Tibial nerve (tissue), 4 donors: ENCODE results near the gene ADAT3. TPM values are rescaled to one million over a fixed set of nuclear protein-coding genes. Genes with fewer than 3 reads are reported as not detected.

Source experiments
- DNase-seq, 2 donors: peaks; one replicate each; pipeline ENCODE4 v3.0.0-alpha.2; 2019; ENCODE audit warnings: low spot score in 2 of 2
- H3K27ac ChIP-seq, 4 donors: fragments of 200-600 bp; sonication (generic) in 3 of 4; one replicate each; pipeline ENCODE4 v1.5.1; 2017 to 2019; ENCODE audit warnings: mild to moderate bottlenecking in 1 of 4
- H3K27me3 ChIP-seq, 2 donors: fragments of 200-600 bp; sonication (generic) in 1 of 2; one replicate each; pipeline versions ENCODE4 v1.5.1 to v1.6.0; 2017 to 2019
- H3K36me3 ChIP-seq, 3 donors: fragments of 200-600 bp; sonication (generic); one replicate each; pipeline ENCODE4 v1.5.1; 2018 to 2019
- H3K4me1 ChIP-seq, 4 donors: fragments of 200-600 bp; sonication (generic) in 3 of 4; one replicate each; pipeline ENCODE4 v1.5.1; 2017 to 2019
- H3K4me3 ChIP-seq, 4 donors: fragments of 200-600 bp; sonication (generic) in 3 of 4; one replicate each; pipeline ENCODE4 v1.5.1; 2017 to 2019; ENCODE audit warnings: mild to moderate bottlenecking in 1 of 4, moderate library complexity in 1 of 4
- H3K9me3 ChIP-seq, 4 donors: fragments of 200-600 bp; sonication (generic) in 3 of 4; one replicate each; pipeline ENCODE4 v1.5.1; 2017 to 2019
- EP300 ChIP-seq, 2 donors: sonication (generic); formaldehyde crosslinking; IDR thresholded peaks; one replicate each; pipeline ENCODE4 v1.6.1; 2017; ENCODE audit warnings: antibody characterized with exemption in 2 of 2, mild to moderate bottlenecking in 1 of 2
- POLR2A ChIP-seq, 2 donors: fragments of 450-650 bp; IDR thresholded peaks; one replicate each; pipeline ENCODE4 v1.6.1; 2017; ENCODE audit warnings: antibody characterized with exemption in 2 of 2, mild to moderate bottlenecking in 2 of 2, moderate library complexity in 2 of 2
- WGBS, 2 donors: methylation state at CpG; one replicate each; pipeline ENCODE4 v1.1.5; 2018; 5-methylcytosine and 5-hydroxymethylcytosine counted together
- total RNA-seq, 4 donors: library from RNA; depleted of rRNA; stranded (reverse); fragments of >200 nt; gene quantifications; one replicate each; pipeline ENCODE4 v1.1.0, GENCODE V29; 2016
- TF ChIP-seq, protein P1 (sequence below), 5 experiments: fragments of 200-600 bp in 3 of 5; fragments of 450-650 bp in 2 of 5; sonication (generic) in 3 of 5; IDR thresholded peaks; one replicate each; pipeline ENCODE4 v1.5.1; 2016 to 2019; ENCODE audit warnings: antibody characterized with exemption in 5 of 5, mild to moderate bottlenecking in 3 of 5, moderate library complexity in 2 of 5

Gene ADAT3
- total RNA-seq, 4 donors from 2014 or later, result 2.4 to 8.7 (median 4.8) TPM

- no CpG with 5 or more reads among the region's 63 CpGs for WGBS, 2 donors
- Histone ChIP-seq H3K36me3 (no peaks in the 10 kb centered on the region), H3K4me1 (peaks cover 0 to 56% (median 45%) of the 10 kb centered on the region in 4 donors), H3K27me3 (no peaks in the 10 kb centered on the region), H3K27ac (peak within 1 kb of the TSS; percentile 81 to 94 (median 90)), H3K4me3 (peak within 1 kb of the TSS; percentile 59 to 90 (median 76)), H3K9me3 (no peaks in the 10 kb centered on the region)
- TF ChIP-seq EP300 (IDR thresholded peaks at IDR 0.05), result no peak
- TF ChIP-seq, protein P1, sequence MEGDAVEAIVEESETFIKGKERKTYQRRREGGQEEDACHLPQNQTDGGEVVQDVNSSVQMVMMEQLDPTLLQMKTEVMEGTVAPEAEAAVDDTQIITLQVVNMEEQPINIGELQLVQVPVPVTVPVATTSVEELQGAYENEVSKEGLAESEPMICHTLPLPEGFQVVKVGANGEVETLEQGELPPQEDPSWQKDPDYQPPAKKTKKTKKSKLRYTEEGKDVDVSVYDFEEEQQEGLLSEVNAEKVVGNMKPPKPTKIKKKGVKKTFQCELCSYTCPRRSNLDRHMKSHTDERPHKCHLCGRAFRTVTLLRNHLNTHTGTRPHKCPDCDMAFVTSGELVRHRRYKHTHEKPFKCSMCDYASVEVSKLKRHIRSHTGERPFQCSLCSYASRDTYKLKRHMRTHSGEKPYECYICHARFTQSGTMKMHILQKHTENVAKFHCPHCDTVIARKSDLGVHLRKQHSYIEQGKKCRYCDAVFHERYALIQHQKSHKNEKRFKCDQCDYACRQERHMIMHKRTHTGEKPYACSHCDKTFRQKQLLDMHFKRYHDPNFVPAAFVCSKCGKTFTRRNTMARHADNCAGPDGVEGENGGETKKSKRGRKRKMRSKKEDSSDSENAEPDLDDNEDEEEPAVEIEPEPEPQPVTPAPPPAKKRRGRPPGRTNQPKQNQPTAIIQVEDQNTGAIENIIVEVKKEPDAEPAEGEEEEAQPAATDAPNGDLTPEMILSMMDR (IDR thresholded peaks at IDR 0.05), result no peak
- TF ChIP-seq POLR2A (IDR thresholded peaks at IDR 0.05), result peak; percentile 32 to 73
- no peak for DNase-seq
Observed at GRCh38 chr19:1863328-1863637, 41.9 kb upstream of the ADAT3 start, which contains the start of gene KLF16. TSS of gene KLF16 (minus strand) at chr19:1863579. CDS start at chr19:1863497, 82 bp downstream.

DNA sequence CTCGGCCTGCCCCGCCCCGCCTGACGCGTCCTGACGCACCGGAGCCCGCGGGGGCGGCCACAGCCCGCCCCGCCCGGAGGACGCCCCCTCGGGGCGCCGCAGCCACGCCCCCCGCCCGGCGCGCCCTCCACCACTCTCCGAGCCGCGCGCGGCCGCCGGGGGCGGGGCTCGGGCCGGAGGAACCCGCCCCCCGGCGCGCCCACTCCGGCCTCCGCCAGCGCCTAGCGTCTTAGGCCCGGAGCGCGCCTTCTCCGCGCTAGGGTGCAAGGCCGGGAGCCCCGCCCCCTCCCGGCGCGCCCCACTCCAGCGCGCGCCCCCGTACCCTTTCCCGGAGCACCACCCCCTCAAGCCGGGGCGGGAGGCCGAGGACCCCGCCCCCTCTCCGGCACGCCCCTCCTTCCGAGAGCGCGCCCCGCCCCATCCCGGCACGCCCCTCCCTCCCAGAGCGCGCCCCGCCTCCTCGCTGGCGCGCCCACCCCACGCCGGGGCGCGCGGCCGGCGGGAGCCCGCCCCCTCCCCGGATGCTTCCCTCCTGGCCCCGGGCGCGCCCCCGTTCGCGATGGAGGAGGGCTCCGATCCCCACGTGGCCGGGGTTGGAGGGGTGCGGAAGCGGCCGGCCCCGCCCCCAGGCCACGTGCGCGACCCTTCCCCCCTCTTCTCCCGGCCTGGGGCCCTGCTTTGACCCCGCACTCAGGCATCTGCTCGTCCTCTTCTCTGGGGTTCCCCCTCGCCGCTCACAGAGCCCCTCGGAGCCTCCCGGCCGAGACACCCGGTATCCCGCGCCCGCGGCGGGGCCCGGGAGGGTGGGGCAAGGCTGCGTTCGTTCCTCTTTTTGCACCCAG, 41.3 kb upstream of the ADAT3 start:
- DNase-seq, result peak; percentile 72
- Histone ChIP-seq H3K27me3 (no peaks in the 10 kb centered on the region), H3K36me3 (no peaks in the 10 kb centered on the region), H3K4me1 (peaks cover 0 to 50% (median 41%) of the 10 kb centered on the region in 4 donors), H3K4me3 (peak overlapping the region; percentile 59 to 90 (median 76)), H3K9me3 (no peaks in the 10 kb centered on the region), H3K27ac (peak overlapping the region; percentile 81 to 94 (median 90))
- WGBS, 2 donors, result 0% methylated on average over 13 to 16 of the region's 115 CpGs
- TF ChIP-seq EP300 (IDR thresholded peaks at IDR 0.05) (peak in 1 of 2 donors; percentile 60), POLR2A (IDR thresholded peaks at IDR 0.05) (no peak)
- TF ChIP-seq, protein P1 (IDR thresholded peaks at IDR 0.05), result no peak

GRCh38 chr19:1864480-1865171, 40.6 kb upstream of the ADAT3 start:
- TF ChIP-seq, protein P1 (IDR thresholded peaks at IDR 0.05), result peak; percentile 74 to 92 (median 83)
- TF ChIP-seq EP300 (IDR thresholded peaks at IDR 0.05) (peak in 1 of 2 donors; percentile 9), POLR2A (IDR thresholded peaks at IDR 0.05) (peak in 1 of 2 donors; percentile 11)
- WGBS, 2 donors, result 8 to 21% methylated on average over 15 to 22 of the region's 52 CpGs
- peaks cover 0 to 42% (median 36%) of the 10 kb centered on the region in 4 donors for H3K4me1 ChIP-seq
- no peaks in the 10 kb centered on the region for H3K9me3 ChIP-seq
- DNase-seq, result no peak
- no peaks in the 10 kb centered on the region for H3K27me3 ChIP-seq
- H3K4me3 ChIP-seq, result peak overlapping the region; percentile 59 to 90 (median 76)
- no peaks in the 10 kb centered on the region for H3K36me3 ChIP-seq
- H3K27ac ChIP-seq, result peak overlapping the region; percentile 81 to 94 (median 90)

DNA sequence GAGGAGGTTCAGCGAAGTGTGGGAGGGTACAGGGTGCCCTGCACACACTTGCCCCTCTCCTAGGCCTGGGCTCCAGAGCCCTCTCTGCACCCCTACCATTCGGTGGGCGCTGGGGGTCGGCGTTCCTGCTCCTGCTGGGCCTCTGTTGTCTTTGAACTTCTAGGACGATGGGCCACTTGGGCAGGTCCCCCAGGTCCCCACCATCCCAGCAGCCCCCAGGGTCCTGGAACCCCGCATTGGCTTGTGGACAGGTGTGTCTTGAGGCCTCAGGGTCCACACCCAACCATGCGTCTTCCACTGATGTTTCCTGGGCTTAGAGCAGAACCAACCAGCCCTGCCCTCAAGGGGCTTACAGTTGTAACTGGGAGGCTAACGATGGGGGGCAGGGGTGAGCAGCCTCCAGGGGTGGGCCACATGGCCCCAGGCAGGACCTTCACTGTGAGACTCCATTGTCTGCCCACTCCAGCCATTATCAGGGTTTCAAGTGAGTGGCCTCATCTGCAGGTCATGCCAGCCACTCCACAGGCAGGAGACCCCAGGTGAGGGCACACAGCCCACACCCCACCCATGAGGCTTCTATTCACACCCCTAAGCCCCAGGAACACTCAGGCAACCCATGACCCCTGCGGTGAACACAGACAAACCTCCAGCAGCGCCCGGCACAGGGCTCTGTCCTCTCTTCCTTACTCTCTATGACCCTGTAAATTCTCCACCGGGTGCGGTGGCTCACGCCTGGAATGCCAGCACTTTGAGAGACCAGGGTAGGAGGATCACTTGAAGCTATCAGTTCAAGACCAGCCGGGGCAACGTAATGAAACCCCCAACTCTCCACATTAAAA, 39.8 kb upstream of the ADAT3 start:
- TF ChIP-seq, protein P1 (IDR thresholded peaks at IDR 0.05), result no peak
- TF ChIP-seq POLR2A (IDR thresholded peaks at IDR 0.05) (no peak), EP300 (IDR thresholded peaks at IDR 0.05) (no peak)
- no peak for DNase-seq
- Histone ChIP-seq H3K27me3 (no peaks in the 10 kb centered on the region), H3K9me3 (no peaks in the 10 kb centered on the region), H3K27ac (peak overlapping the region; percentile 81 to 94 (median 90)), H3K4me1 (peaks cover 0 to 34% (median 28%) of the 10 kb centered on the region in 4 donors), H3K36me3 (peaks cover 0 to 6% (median 0%) of the 10 kb centered on the region in 3 donors), H3K4me3 (peak overlapping the region in 3 of 4 donors; percentile 59 to 90 (median 70))
- WGBS, 2 donors, result 82 to 83% methylated on average over 11 to 17 of the region's 17 CpGs
